Endothelial cell of umbilical vein (primary cell): Measurements from ENCODE around the gene ALK. TPM values are rescaled to one million over a fixed set of nuclear protein-coding genes. Genes with fewer than 3 reads are reported as not detected.

Experiments
- BruUV-seq: library from RNA; stranded (reverse); fragments of 400-500 nt; replicated peaks from 2 replicates; lab custom pipeline; 2021; lab: Mats Ljungman, UMichigan
- CTCF ChIA-PET: fragments of 300-600, 350-600 bp; sonication (Branson Sonifier 250); formaldehyde crosslinking; loops from one replicate; lab custom pipeline; 2021; ENCODE audit warnings: antibody characterized with exemption, inconsistent platforms; lab: Charles Lee
- POLR2A ChIA-PET: fragments of 300-600, 350-600 bp; sonication (Branson Sonifier 250); formaldehyde crosslinking; loops from one replicate; lab custom pipeline; 2021; ENCODE audit warnings: antibody characterized with exemption, inconsistent platforms; lab: Charles Lee
- DNase-seq: peaks from one replicate; pipeline ENCODE4 v3.0.0-alpha.2; 2011; ENCODE audit warnings: low read depth, low spot score
- FAIRE-seq: peaks from 2 replicates; lab custom pipeline; 2011; peaks lifted over from hg19 to GRCh38; lab: Jason Lieb, UNC
- H2AFZ ChIP-seq: 2 replicates; pipeline ENCODE4 v1.6.0; 2012; ENCODE audit warnings: low read depth, low read length, control low read depth, inconsistent platforms
- H3K27ac ChIP-seq: 2 replicates; pipeline ENCODE4 v1.5.1; 2011; ENCODE audit warnings: low read depth, mild to moderate bottlenecking, control low read depth, low read length, moderate library complexity; ENCODE audit not compliant: insufficient read depth
- H3K27me3 ChIP-seq, 2 experiments: 2 replicates each; pipeline versions ENCODE4 v1.6.0 to v1.6.1; 2011; ENCODE audit warnings: low read length in 2 of 2, mixed read lengths in 1 of 2; ENCODE audit not compliant: control insufficient read depth in 2 of 2, insufficient read depth in 2 of 2
- H3K36me3 ChIP-seq, 2 experiments: 2 replicates in 1 of 2; 3 replicates in 1 of 2; pipeline ENCODE4 v1.5.1; 2011; ENCODE audit warnings: low read length in 2 of 2, mild to moderate bottlenecking in 1 of 2, moderate library complexity in 1 of 2; ENCODE audit not compliant: control insufficient read depth in 2 of 2, insufficient read depth in 2 of 2; ENCODE audit errors: extremely low read depth in 1 of 2
- H3K4me1 ChIP-seq: 3 replicates; pipeline ENCODE4 v1.5.1; 2011; ENCODE audit warnings: mild to moderate bottlenecking, low read length; ENCODE audit not compliant: control insufficient read depth, insufficient read depth; ENCODE audit errors: extremely low read depth
- H3K4me2 ChIP-seq: 2 replicates; pipeline ENCODE4 v1.6.1; 2011; ENCODE audit warnings: low read length, control low read depth, mixed read lengths; ENCODE audit not compliant: insufficient read depth
- H3K4me3 ChIP-seq, 3 experiments: fragments of 200-600 bp in 1 of 3; sonication (generic), shearing (Covaris generic) in 1 of 3; replicated peaks in 1 of 3; 2 replicates each; pipeline ENCODE4 v1.5.1; 2011 to 2016; ENCODE audit warnings: control low read depth in 3 of 3, low read length in 3 of 3, mild to moderate bottlenecking in 2 of 3, inconsistent platforms in 1 of 3, low read depth in 1 of 3, moderate library complexity in 1 of 3; ENCODE audit not compliant: insufficient read depth in 1 of 3
- H3K79me2 ChIP-seq: 2 replicates; pipeline ENCODE4 v1.6.0; 2012; ENCODE audit warnings: low read length, inconsistent platforms; ENCODE audit not compliant: control insufficient read depth, insufficient read depth
- H3K9ac ChIP-seq: replicated peaks from 2 replicates; pipeline ENCODE3; 2011; ENCODE audit warnings: low read length, control low read depth; ENCODE audit not compliant: insufficient read depth; ENCODE audit errors: extremely low read depth
- H3K9me1 ChIP-seq: replicated peaks from 3 replicates; pipeline ENCODE4 v1.6.0; 2011; ENCODE audit warnings: mild to moderate bottlenecking, low read length; ENCODE audit not compliant: control insufficient read depth, insufficient read depth; ENCODE audit errors: extremely low read depth
- H3K9me3 ChIP-seq: replicated peaks from 2 replicates; pipeline ENCODE4 v1.5.1; 2012; ENCODE audit warnings: low read length, inconsistent platforms; ENCODE audit not compliant: control insufficient read depth, insufficient read depth
- H4K20me1 ChIP-seq: replicated peaks from 2 replicates; pipeline ENCODE3; 2011; ENCODE audit warnings: mild to moderate bottlenecking, low read length; ENCODE audit not compliant: control insufficient read depth, insufficient read depth; ENCODE audit errors: extremely low read depth
- CTCF ChIP-seq, 2 donors: IDR thresholded peaks; 1 replicate in 1 of 2; 2 replicates in 1 of 2; pipeline ENCODE4 v1.5.1; 2011; ENCODE audit warnings: low read length in 2 of 2, mild to moderate bottlenecking in 2 of 2, moderate library complexity in 2 of 2, control low read depth in 1 of 2, inconsistent platforms in 1 of 2, low read depth in 1 of 2; ENCODE audit not compliant: insufficient read depth in 1 of 2; ENCODE audit errors: extremely low read depth in 1 of 2
- EZH2 ChIP-seq: IDR thresholded peaks from 2 replicates; pipeline ENCODE4 v1.6.1; 2012; ENCODE audit warnings: borderline replicate concordance, low read depth, mild to moderate bottlenecking, moderate library complexity, low read length, inconsistent platforms; ENCODE audit not compliant: severe bottlenecking
- FOS ChIP-seq: IDR thresholded peaks from 2 replicates; pipeline ENCODE4 v1.6.1; 2011; ENCODE audit warnings: mild to moderate bottlenecking, low read length, moderate library complexity, borderline replicate concordance; ENCODE audit not compliant: insufficient read depth
- GATA2 ChIP-seq: IDR thresholded peaks from 2 replicates; pipeline ENCODE4 v1.7.0; 2011; ENCODE audit warnings: low read depth, mild to moderate bottlenecking, moderate library complexity, mixed read lengths, low read length; ENCODE audit not compliant: insufficient read length, insufficient read depth
- JUN ChIP-seq: IDR thresholded peaks from 2 replicates; pipeline ENCODE4 v1.6.1; 2011; ENCODE audit warnings: borderline replicate concordance, low read depth; ENCODE audit not compliant: insufficient read length, insufficient read depth
- MAX ChIP-seq: IDR thresholded peaks from 2 replicates; pipeline ENCODE4 v1.6.1; 2011; ENCODE audit not compliant: insufficient read depth, insufficient read length
- MYC ChIP-seq: IDR thresholded peaks from one replicate; pipeline ENCODE4 v1.6.1; 2011; ENCODE audit warnings: mild to moderate bottlenecking, low read depth, low read length
- POLR2A ChIP-seq: IDR thresholded peaks from 2 replicates; pipeline ENCODE4 v1.6.1; 2012; ENCODE audit warnings: low read depth, mild to moderate bottlenecking, control low read depth, low read length
- POLR2AphosphoS5 ChIP-seq: IDR thresholded peaks from 2 replicates; pipeline ENCODE4 v1.6.1; 2012; ENCODE audit warnings: low read depth, mild to moderate bottlenecking, control low read depth, low read length, moderate library complexity; ENCODE audit not compliant: insufficient read depth
- dilution Hi-C: fragments of 300-500 bp; cut with MboI; formaldehyde crosslinking; loops from one replicate; pipeline ENCODE4 v1.15.0; 2019; ENCODE audit warnings: low sequenced_read_pairs; ENCODE audit not compliant: extremely low pct_ligation_motif_present
- intact Hi-C: fragments of 100-400 bp; cut with micrococcal nuclease; formaldehyde crosslinking; loops from one replicate; pipeline ENCODE4 v1.10.0; 2022
- polyA plus RNA-seq, 4 experiments: library from polyadenylated mRNA; depleted of rRNA in 3 of 4; stranded (reverse) in 3 of 4; unstranded in 1 of 4; fragments of >200 nt; gene quantifications; 2 replicates each; pipeline versions ENCODE4 v1.2.1 to v1.2.3, GENCODE V29; 2011 to 2012; ENCODE audit warnings: missing spikeins in 1 of 4
- total RNA-seq: library from RNA; stranded (reverse); gene quantifications from 2 replicates; pipeline ENCODE4 v1.2.3, GENCODE V29; 2021

Gene ALK
- total and polyA plus RNA-seq, 2 donors (not counting 3 experiments of a cell fraction or from before 2014, with no cell fraction given), result not detected

DNA sequence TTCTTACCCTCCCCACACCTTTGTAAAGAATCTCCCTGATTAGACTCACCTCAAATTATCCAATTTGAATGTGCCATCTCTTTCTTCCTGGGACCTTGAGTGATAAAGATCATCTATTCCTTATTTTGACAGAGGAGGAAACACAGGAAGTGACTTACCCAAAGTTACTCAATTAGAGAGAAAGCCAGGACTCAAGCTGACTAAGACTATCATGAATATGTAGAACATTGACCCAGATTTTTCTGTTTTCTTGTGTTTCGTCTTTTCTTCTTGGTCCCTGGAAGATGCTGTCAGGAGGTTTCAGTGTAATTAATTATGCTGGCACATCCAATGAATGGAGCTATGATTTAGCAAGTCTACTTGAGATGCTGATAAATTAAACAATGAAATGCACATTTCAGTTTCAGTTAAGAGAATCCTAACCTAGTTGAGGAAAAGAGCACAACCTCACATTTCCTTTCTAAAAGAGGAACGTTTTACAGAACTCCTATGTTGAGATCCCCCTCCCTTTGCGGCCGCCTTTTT, 425.8 kb downstream of the ALK start:
- no peak overlapping the region for H3K27ac ChIP-seq
- H3K4me2 ChIP-seq, result no peak overlapping the region
- no peak overlapping the region for H3K9ac ChIP-seq
- H3K4me3 ChIP-seq, result no peak overlapping the region
- no peaks in the 10 kb centered on the region for H3K27me3 ChIP-seq
- POLR2A ChIA-PET, result no interaction called here
- no peaks in the 10 kb centered on the region for H4K20me1 ChIP-seq
- no peak for FAIRE-seq
- H3K36me3 ChIP-seq, result no peaks in the 10 kb centered on the region
- no peaks in the 10 kb centered on the region for H3K4me1 ChIP-seq
- BruUV-seq, result no TSS peak
- CTCF ChIA-PET, result no interaction called here
- intact Hi-C loops, result no loop called here
- no peaks in the 10 kb centered on the region for H3K79me2 ChIP-seq
- dilution Hi-C loops, result no loop called here
- no peak for DNase-seq
- H2AFZ ChIP-seq, result no peak overlapping the region
- TF ChIP-seq POLR2AphosphoS5, result no peak
- H3K9me1 ChIP-seq, result no peaks in the 10 kb centered on the region
- H3K9me3 ChIP-seq, result peaks cover 4% of the 10 kb centered on the region

DNA sequence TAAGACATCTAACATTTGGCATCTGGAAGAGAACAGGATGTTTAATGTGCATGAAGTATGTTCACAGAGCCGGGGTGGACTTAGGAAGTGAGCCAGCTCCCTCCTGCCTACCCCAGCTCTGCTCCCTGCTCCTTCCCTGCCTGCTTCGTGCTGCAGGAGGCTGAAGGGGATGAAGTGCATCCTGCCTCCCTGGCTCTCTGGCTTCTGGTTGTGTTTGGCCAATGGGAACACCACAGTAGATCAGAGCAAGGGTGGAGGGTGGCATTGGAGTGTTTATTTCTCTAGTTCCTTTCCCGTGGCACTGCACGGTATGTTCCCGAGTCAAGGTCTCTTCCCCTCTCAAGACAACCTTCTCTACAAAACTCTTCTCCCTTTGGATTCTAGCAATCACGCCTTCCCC, 426.3 kb downstream of the ALK start:
- TF ChIP-seq POLR2A (no peak), MYC (no peak), CTCF (IDR thresholded peaks at IDR 0.05; ENCODE audit: extremely low read depth in 1 of 2, insufficient read depth in 1 of 2, low read depth in 1 of 2, low read length in 2 of 2) (no peak), MAX (no peak), POLR2AphosphoS5 (no peak), JUN (no peak), EZH2 (no peak), GATA2 (no peak), FOS (no peak)
- Histone ChIP-seq H3K4me1 (no peaks in the 10 kb centered on the region), H3K9me3 (peaks cover 4% of the 10 kb centered on the region), H3K9ac (no peak overlapping the region), H3K27me3 (no peaks in the 10 kb centered on the region), H4K20me1 (no peaks in the 10 kb centered on the region), H3K4me2 (no peak overlapping the region), H3K27ac (no peak overlapping the region), H3K79me2 (no peaks in the 10 kb centered on the region), H3K9me1 (no peaks in the 10 kb centered on the region), H3K4me3 (no peak overlapping the region), H3K36me3 (no peaks in the 10 kb centered on the region), H2AFZ (no peak overlapping the region)
- dilution Hi-C loops, result no loop called here
- intact Hi-C loops, result no loop called here
- ChIA-PET CTCF (no interaction called here), POLR2A (no interaction called here)
- FAIRE-seq, result no peak
- no peak for DNase-seq
- no TSS peak for BruUV-seq
